Right lobe of liver (tissue), 4 donors: ENCODE results near the gene SNX6.

ENCODE experiments used
- POLR2A ChIP-seq: fragments of 450-650 bp; IDR thresholded peaks from one replicate; pipeline ENCODE4 v1.6.1; 2017; ENCODE audit warnings: antibody characterized with exemption, mild to moderate bottlenecking
- TF ChIP-seq, protein P1 (sequence below), 4 donors: fragments of 200-600 bp in 3 of 4; fragments of 450-650 bp in 1 of 4; IDR thresholded peaks; one replicate each; pipeline versions ENCODE4 v1.5.1 to v1.8.0; 2016 to 2022; ENCODE audit warnings: antibody characterized with exemption in 4 of 4, mild to moderate bottlenecking in 2 of 4
- donor health status: DM: no; HTN: no; CAD: no.
- donor health status: DM: no; HTN: no; CAD: no.
- donor health status: DM: no; HTN: yes; CAD: no.

DNA sequence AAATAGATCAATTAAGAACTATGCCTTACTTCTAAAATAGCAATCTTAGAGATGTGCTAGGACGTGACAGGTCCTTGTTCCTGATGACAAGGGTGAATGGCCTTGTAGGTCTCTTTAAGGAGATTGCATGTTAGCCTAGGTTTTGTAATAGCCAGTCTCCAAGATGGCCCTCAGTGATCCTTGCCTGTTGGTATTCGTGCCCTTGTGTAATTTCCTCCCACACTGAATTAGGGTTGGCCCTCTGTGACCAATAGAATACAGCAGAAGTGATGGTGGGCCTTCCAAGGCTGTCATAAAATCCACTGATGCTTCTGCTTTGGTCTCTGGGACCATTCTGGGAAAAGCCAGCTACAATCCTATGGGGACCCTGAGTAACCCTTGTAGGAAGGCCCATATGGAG, 38.2 kb upstream of the SNX6 start:
- TF ChIP-seq, protein P1, sequence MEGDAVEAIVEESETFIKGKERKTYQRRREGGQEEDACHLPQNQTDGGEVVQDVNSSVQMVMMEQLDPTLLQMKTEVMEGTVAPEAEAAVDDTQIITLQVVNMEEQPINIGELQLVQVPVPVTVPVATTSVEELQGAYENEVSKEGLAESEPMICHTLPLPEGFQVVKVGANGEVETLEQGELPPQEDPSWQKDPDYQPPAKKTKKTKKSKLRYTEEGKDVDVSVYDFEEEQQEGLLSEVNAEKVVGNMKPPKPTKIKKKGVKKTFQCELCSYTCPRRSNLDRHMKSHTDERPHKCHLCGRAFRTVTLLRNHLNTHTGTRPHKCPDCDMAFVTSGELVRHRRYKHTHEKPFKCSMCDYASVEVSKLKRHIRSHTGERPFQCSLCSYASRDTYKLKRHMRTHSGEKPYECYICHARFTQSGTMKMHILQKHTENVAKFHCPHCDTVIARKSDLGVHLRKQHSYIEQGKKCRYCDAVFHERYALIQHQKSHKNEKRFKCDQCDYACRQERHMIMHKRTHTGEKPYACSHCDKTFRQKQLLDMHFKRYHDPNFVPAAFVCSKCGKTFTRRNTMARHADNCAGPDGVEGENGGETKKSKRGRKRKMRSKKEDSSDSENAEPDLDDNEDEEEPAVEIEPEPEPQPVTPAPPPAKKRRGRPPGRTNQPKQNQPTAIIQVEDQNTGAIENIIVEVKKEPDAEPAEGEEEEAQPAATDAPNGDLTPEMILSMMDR (IDR thresholded peaks at IDR 0.05), result no peak
- TF ChIP-seq POLR2A, result no peak
